SK-N-SH (cell line): ENCODE measurements around the gene SLC25A47.

Experiments
- ELF1 ChIP-seq: IDR thresholded peaks from 2 replicates; pipeline ENCODE4 v1.4.0; 2012
- FOXJ3 ChIP-seq: sonication (generic); formaldehyde crosslinking; IDR thresholded peaks from 2 replicates; pipeline ENCODE4 v1.5.1; 2020; ENCODE audit warnings: mild to moderate bottlenecking, missing genetic modification reagents
- JUND ChIP-seq: IDR thresholded peaks from 2 replicates; pipeline ENCODE4 v1.4.0; 2012
- RAD21 ChIP-seq: IDR thresholded peaks from 2 replicates; pipeline ENCODE4 v1.6.1; 2012; ENCODE audit warnings: mild to moderate bottlenecking, low read length
- SMC3 ChIP-seq: IDR thresholded peaks from 2 replicates; pipeline ENCODE4 v1.6.1; 2012; ENCODE audit warnings: low read depth, low read length, improper control_type of control experiment
- TF ChIP-seq, protein P1 (sequence below): fragments of 200-600 bp; sonication (generic); IDR thresholded peaks from 2 replicates; pipeline ENCODE4 v1.6.1; 2017; ENCODE audit warnings: antibody characterized with exemption, mild to moderate bottlenecking, moderate library complexity
- TF ChIP-seq, protein P2 (sequence below): fragments of 150-350 bp; IDR thresholded peaks from 2 replicates; pipeline ENCODE4 v1.6.1; 2017; ENCODE audit warnings: antibody characterized with exemption, low read length, low read depth, borderline replicate concordance
- TF ChIP-seq, protein P3 (sequence below): IDR thresholded peaks from 2 replicates; pipeline ENCODE4 v1.6.1; 2012; ENCODE audit warnings: mild to moderate bottlenecking, low read depth, low read length, moderate library complexity
- TF ChIP-seq, protein P4 (sequence below): IDR thresholded peaks from 2 replicates; pipeline ENCODE4 v1.4.0; 2012; ENCODE audit warnings: low read depth, borderline replicate concordance

DNA sequence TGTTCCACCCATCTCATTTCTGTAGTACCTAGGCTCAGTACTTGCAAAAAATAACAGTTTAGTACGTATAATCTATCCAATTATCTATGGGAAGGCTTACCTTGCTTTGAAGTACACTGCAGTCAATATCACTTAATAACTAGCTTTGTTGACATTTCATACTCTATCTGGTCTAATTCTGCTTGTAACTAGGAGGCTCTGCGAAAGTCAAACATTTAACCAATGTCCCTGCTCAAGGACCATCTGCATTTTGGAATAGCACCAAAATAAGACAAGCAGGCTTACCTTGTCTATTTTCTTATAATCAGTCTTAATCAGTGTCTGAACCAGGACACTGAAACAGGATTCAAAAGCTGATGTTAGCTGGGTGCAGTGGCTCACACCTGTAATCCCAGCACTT lies 39.9 kb downstream of the SLC25A47 start:
- TF ChIP-seq, protein P1, sequence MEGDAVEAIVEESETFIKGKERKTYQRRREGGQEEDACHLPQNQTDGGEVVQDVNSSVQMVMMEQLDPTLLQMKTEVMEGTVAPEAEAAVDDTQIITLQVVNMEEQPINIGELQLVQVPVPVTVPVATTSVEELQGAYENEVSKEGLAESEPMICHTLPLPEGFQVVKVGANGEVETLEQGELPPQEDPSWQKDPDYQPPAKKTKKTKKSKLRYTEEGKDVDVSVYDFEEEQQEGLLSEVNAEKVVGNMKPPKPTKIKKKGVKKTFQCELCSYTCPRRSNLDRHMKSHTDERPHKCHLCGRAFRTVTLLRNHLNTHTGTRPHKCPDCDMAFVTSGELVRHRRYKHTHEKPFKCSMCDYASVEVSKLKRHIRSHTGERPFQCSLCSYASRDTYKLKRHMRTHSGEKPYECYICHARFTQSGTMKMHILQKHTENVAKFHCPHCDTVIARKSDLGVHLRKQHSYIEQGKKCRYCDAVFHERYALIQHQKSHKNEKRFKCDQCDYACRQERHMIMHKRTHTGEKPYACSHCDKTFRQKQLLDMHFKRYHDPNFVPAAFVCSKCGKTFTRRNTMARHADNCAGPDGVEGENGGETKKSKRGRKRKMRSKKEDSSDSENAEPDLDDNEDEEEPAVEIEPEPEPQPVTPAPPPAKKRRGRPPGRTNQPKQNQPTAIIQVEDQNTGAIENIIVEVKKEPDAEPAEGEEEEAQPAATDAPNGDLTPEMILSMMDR = no peak
- no peak for TF ChIP-seq SMC3
- no peak for TF ChIP-seq FOXJ3 (CRISPR knock-in tag)
- TF ChIP-seq JUND = no peak
- TF ChIP-seq, protein P2, sequence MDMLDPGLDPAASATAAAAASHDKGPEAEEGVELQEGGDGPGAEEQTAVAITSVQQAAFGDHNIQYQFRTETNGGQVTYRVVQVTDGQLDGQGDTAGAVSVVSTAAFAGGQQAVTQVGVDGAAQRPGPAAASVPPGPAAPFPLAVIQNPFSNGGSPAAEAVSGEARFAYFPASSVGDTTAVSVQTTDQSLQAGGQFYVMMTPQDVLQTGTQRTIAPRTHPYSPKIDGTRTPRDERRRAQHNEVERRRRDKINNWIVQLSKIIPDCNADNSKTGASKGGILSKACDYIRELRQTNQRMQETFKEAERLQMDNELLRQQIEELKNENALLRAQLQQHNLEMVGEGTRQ = no peak
- TF ChIP-seq RAD21 = no peak
- TF ChIP-seq, protein P3, sequence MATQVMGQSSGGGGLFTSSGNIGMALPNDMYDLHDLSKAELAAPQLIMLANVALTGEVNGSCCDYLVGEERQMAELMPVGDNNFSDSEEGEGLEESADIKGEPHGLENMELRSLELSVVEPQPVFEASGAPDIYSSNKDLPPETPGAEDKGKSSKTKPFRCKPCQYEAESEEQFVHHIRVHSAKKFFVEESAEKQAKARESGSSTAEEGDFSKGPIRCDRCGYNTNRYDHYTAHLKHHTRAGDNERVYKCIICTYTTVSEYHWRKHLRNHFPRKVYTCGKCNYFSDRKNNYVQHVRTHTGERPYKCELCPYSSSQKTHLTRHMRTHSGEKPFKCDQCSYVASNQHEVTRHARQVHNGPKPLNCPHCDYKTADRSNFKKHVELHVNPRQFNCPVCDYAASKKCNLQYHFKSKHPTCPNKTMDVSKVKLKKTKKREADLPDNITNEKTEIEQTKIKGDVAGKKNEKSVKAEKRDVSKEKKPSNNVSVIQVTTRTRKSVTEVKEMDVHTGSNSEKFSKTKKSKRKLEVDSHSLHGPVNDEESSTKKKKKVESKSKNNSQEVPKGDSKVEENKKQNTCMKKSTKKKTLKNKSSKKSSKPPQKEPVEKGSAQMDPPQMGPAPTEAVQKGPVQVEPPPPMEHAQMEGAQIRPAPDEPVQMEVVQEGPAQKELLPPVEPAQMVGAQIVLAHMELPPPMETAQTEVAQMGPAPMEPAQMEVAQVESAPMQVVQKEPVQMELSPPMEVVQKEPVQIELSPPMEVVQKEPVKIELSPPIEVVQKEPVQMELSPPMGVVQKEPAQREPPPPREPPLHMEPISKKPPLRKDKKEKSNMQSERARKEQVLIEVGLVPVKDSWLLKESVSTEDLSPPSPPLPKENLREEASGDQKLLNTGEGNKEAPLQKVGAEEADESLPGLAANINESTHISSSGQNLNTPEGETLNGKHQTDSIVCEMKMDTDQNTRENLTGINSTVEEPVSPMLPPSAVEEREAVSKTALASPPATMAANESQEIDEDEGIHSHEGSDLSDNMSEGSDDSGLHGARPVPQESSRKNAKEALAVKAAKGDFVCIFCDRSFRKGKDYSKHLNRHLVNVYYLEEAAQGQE = no peak
- TF ChIP-seq, protein P4, sequence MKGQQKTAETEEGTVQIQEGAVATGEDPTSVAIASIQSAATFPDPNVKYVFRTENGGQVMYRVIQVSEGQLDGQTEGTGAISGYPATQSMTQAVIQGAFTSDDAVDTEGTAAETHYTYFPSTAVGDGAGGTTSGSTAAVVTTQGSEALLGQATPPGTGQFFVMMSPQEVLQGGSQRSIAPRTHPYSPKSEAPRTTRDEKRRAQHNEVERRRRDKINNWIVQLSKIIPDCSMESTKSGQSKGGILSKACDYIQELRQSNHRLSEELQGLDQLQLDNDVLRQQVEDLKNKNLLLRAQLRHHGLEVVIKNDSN = no peak
- no peak for TF ChIP-seq ELF1
